ENCODE data around the gene CTSW. TPM values are rescaled to one million over a fixed set of nuclear protein-coding genes. Genes with fewer than 3 reads are reported as not detected.

Gene CTSW
- total RNA-seq, 4 donors from 2014 or later, result 1.1 to 1.8 TPM; not detected in 2

GRCh38 chr11:65884716-65885092, 5.1 kb downstream of the CTSW start:
- Histone ChIP-seq H3K36me3 (peaks cover 0 to 5% (median 0%) of the 10 kb centered on the region in 4 donors), H3K4me3 (no peak overlapping the region), H3K9me3 (no peaks in the 10 kb centered on the region), H3K27me3 (no peaks in the 10 kb centered on the region), H3K4me1 (peaks cover 15 to 37% (median 23%) of the 10 kb centered on the region in 4 donors), H3K27ac (peak overlapping the region in 2 of 4 donors; percentile 49 to 62)
- 21% methylated on average over 9 of the region's 9 CpGs; no CpG with 5 or more reads in 1 of the 2 donors for WGBS, 2 donors (ENCODE audit: low coverage in 1 of 2)
- peak; percentile 83 for DNase-seq
- TF ChIP-seq, protein P1, sequence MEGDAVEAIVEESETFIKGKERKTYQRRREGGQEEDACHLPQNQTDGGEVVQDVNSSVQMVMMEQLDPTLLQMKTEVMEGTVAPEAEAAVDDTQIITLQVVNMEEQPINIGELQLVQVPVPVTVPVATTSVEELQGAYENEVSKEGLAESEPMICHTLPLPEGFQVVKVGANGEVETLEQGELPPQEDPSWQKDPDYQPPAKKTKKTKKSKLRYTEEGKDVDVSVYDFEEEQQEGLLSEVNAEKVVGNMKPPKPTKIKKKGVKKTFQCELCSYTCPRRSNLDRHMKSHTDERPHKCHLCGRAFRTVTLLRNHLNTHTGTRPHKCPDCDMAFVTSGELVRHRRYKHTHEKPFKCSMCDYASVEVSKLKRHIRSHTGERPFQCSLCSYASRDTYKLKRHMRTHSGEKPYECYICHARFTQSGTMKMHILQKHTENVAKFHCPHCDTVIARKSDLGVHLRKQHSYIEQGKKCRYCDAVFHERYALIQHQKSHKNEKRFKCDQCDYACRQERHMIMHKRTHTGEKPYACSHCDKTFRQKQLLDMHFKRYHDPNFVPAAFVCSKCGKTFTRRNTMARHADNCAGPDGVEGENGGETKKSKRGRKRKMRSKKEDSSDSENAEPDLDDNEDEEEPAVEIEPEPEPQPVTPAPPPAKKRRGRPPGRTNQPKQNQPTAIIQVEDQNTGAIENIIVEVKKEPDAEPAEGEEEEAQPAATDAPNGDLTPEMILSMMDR (IDR thresholded peaks at IDR 0.05), result peak; percentile 96 to 99 (median 99)
- TF ChIP-seq POLR2A (IDR thresholded peaks at IDR 0.05) (no peak), POLR2AphosphoS5 (IDR thresholded peaks at IDR 0.05) (peak in 1 of 3 donors; percentile 32)
- in situ Hi-C loops (cut with MboI; ENCODE audit: low pct_ligation_motif_present in 1 of 4, low pct_unique_long_range_greater_than_20kb in 1 of 4, low sequenced_read_pairs in 3 of 4), result loop anchor here in 3 of 4 donors (10.0 to 25.0 kb wide), 2 partner anchors 100 to 103 kb away; no protein-coding TSS in a partner anchor
- intact Hi-C loops (cut with DNase I; ENCODE audit: low total_unique reads), result loop anchor here (5.0 kb wide), 1 partner anchor 108 kb away; no protein-coding TSS in a partner anchor

- TF ChIP-seq EP300 (IDR thresholded peaks at IDR 0.05; ENCODE audit: low read depth) (no peak), POLR2AphosphoS5 (IDR thresholded peaks at IDR 0.05) (no peak), POLR2A (IDR thresholded peaks at IDR 0.05) (no peak)
- TF ChIP-seq, protein P1 (IDR thresholded peaks at IDR 0.05), result no peak
- WGBS, 2 donors (ENCODE audit: low coverage in 1 of 2), result 79 to 90% methylated on average over 2 to 7 of the region's 7 CpGs
- Histone ChIP-seq H3K9me3 (no peaks in the 10 kb centered on the region), H3K27ac (peak overlapping the region in 2 of 4 donors; percentile 49 to 62), H3K27me3 (no peaks in the 10 kb centered on the region), H3K36me3 (peaks cover 0 to 5% (median 0%) of the 10 kb centered on the region in 4 donors), H3K4me1 (peaks cover 19 to 43% (median 28%) of the 10 kb centered on the region in 4 donors), H3K4me3 (no peak overlapping the region)
- in situ Hi-C loops (cut with MboI; ENCODE audit: low pct_ligation_motif_present in 1 of 4, low pct_unique_long_range_greater_than_20kb in 1 of 4, low sequenced_read_pairs in 3 of 4), result loop anchor here in 3 of 4 donors (10.0 to 25.0 kb wide), 2 partner anchors 100 to 102 kb away; no protein-coding TSS in a partner anchor
- peak; percentile 6 for DNase-seq
- intact Hi-C loops (cut with DNase I; ENCODE audit: low total_unique reads), result no loop called here
Measured at GRCh38 chr11:65885231-65885630, 5.6 kb downstream of the CTSW start.

DNA sequence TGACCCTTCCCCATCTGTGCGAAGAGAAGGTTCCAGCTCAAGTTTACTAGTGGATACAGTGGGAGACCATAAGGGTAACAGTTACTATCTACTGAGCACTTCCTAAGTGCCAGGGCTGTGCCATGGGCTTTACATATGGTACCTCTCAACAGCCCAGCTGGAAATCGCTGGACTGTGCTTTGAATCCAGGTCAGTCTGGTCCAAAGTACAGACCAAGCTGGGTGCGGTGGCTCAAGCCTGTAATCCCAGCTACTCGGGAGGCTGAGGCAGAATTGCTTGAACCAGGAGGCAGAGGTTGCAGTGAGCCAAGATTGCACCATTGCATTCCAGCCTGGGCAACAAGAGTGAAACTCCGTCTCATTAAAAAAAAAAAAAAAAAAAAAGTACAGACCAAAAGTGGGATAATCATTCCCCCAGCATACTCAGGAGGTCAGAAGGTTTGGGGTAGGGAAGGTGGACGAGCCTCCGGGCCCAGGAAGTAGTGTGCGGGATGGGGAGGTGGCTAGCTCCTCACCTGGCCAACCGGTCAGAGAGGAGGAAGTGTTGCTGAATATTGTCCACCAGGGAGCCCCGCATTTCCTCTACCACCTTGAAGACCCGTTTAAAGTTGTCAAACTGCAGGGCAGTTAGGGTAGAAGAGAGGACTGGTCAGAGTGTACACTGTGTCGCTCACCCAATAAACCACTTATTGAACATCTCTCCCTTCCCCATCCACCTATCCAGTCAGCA, 6.3 kb downstream of the CTSW start:
- H3K27ac ChIP-seq, result peak overlapping the region in 1 of 4 donors; percentile 62
- no peaks in the 10 kb centered on the region for H3K27me3 ChIP-seq
- H3K4me3 ChIP-seq, result no peak overlapping the region
- 88 to 93% methylated on average over 6 to 12 of the region's 12 CpGs for WGBS, 2 donors (ENCODE audit: low coverage in 1 of 2)
- TF ChIP-seq, protein P1 (IDR thresholded peaks at IDR 0.05), result no peak
- no peak for TF ChIP-seq POLR2A (IDR thresholded peaks at IDR 0.05)
- no peak for TF ChIP-seq EP300 (IDR thresholded peaks at IDR 0.05; ENCODE audit: low read depth)
- no peak for TF ChIP-seq POLR2AphosphoS5 (IDR thresholded peaks at IDR 0.05)
- peaks cover 19 to 47% (median 32%) of the 10 kb centered on the region in 4 donors for H3K4me1 ChIP-seq
- peaks cover 0 to 5% (median 0%) of the 10 kb centered on the region in 4 donors for H3K36me3 ChIP-seq
- peak; percentile 24 for DNase-seq
- intact Hi-C loops (cut with DNase I; ENCODE audit: low total_unique reads) (no loop called here), in situ Hi-C loops (cut with MboI; ENCODE audit: low pct_ligation_motif_present in 1 of 4, low pct_unique_long_range_greater_than_20kb in 1 of 4, low sequenced_read_pairs in 3 of 4) (loop anchor here in 3 of 4 donors (10.0 to 25.0 kb wide), 2 partner anchors 99 to 101 kb away; no protein-coding TSS in a partner anchor)
- no peaks in the 10 kb centered on the region for H3K9me3 ChIP-seq

Data from transverse colon (tissue), 4 donors.